B cell (primary cell): ENCODE measurements around the gene SLC37A2. TPM values are rescaled to one million over a fixed set of nuclear protein-coding genes. Genes with fewer than 3 reads are reported as not detected.

Source experiments
- ATAC-seq: fragments of 200-7000 bp; cut with Tn5 transposase; one replicate; pipeline ENCODE4 v1.10.0; 2021; ENCODE audit warnings: low read depth, mild to moderate bottlenecking, moderate number of reproducible peaks, moderate library complexity
- CTCF ChIA-PET: fragments of 350-600 bp; sonication (Branson Sonifier 250); formaldehyde crosslinking; loops from one replicate; lab custom pipeline; 2021; ENCODE audit warnings: antibody characterized with exemption, inconsistent platforms; lab: Charles Lee
- POLR2A ChIA-PET: fragments of 350-600 bp; sonication (Branson Sonifier 250); formaldehyde crosslinking; loops from one replicate; lab custom pipeline; 2021; ENCODE audit warnings: antibody characterized with exemption; lab: Charles Lee
- DNase-seq: peaks from one replicate; pipeline ENCODE4 v3.0.0; 2013
- H2AFZ ChIP-seq: 2 replicates; pipeline ENCODE4 v1.6.1; 2012; ENCODE audit warnings: mild to moderate bottlenecking, low read depth, low read length; ENCODE audit not compliant: insufficient read depth, poor library complexity, severe bottlenecking
- H3K27ac ChIP-seq, 2 donors: 1 replicate in 1 of 2; 2 replicates in 1 of 2; pipeline ENCODE4 v1.5.1; 2012 to 2013; ENCODE audit warnings: low read length in 2 of 2, mild to moderate bottlenecking in 2 of 2, moderate library complexity in 1 of 2
- H3K27me3 ChIP-seq, 4 experiments: fragments of 200-600 bp in 1 of 4; sonication (generic) in 1 of 4; replicated peaks in 1 of 4; 1 replicate in 2 of 4; 2 replicates in 2 of 4; pipeline versions ENCODE4 v1.6.1 to v1.7.0; 2013 to 2016; ENCODE audit warnings: low read length in 3 of 4, mild to moderate bottlenecking in 2 of 4, mixed read lengths in 1 of 4, moderate library complexity in 1 of 4; ENCODE audit not compliant: insufficient read depth in 4 of 4, control insufficient read depth in 3 of 4; ENCODE audit errors: control extremely low read depth in 1 of 4
- H3K36me3 ChIP-seq, 2 experiments: replicated peaks in 1 of 2; 1 replicate in 1 of 2; 2 replicates in 1 of 2; pipeline versions ENCODE4 v1.6.1 to v1.7.1; 2013; ENCODE audit warnings: low read length in 1 of 2; ENCODE audit not compliant: insufficient read depth in 2 of 2, control insufficient read depth in 1 of 2; ENCODE audit errors: control extremely low read depth in 1 of 2, extremely low read depth in 1 of 2
- H3K4me1 ChIP-seq, 2 donors: fragments of 200-600 bp in 1 of 2; sonication (generic) in 1 of 2; 1 replicate in 1 of 2; 2 replicates in 1 of 2; pipeline versions ENCODE4 v1.5.1 to v1.6.1; 2013 to 2017; ENCODE audit warnings: low read length in 2 of 2; ENCODE audit not compliant: control insufficient read depth in 2 of 2, insufficient read depth in 2 of 2
- H3K4me2 ChIP-seq: replicated peaks from 2 replicates; pipeline ENCODE3; 2012; ENCODE audit warnings: mild to moderate bottlenecking, low read depth, low read length; ENCODE audit not compliant: poor library complexity, severe bottlenecking
- H3K4me3 ChIP-seq, 5 experiments: fragments of 200-600 bp in 1 of 5; sonication (generic) in 1 of 5; 1 replicate in 3 of 5; 2 replicates in 2 of 5; pipeline versions ENCODE4 v1.5.1 to v1.7.0; 2011 to 2016; ENCODE audit warnings: low read length in 4 of 5, mild to moderate bottlenecking in 4 of 5, low read depth in 2 of 5, control low read depth in 1 of 5, moderate library complexity in 1 of 5; ENCODE audit not compliant: insufficient read depth in 1 of 5; ENCODE audit errors: control extremely low read depth in 1 of 5, extremely low read depth in 1 of 5
- H3K79me2 ChIP-seq: fragments of 200-600 bp; sonication (generic); one replicate; pipeline ENCODE4 v1.6.0; 2016; ENCODE audit warnings: low read length; ENCODE audit not compliant: control insufficient read depth, insufficient read depth
- H3K9ac ChIP-seq: fragments of 200-600 bp; sonication (generic); 2 replicates; pipeline ENCODE4 v1.6.1; 2017; ENCODE audit warnings: mild to moderate bottlenecking, low read length, moderate library complexity
- H3K9me3 ChIP-seq, 3 donors: one replicate each; pipeline versions ENCODE4 v1.6.1 to v1.7.1; 2013; ENCODE audit warnings: low read length in 2 of 3; ENCODE audit not compliant: control insufficient read depth in 2 of 3, insufficient read depth in 1 of 3; ENCODE audit errors: control extremely low read depth in 1 of 3
- H4K20me1 ChIP-seq: 2 replicates; pipeline ENCODE4 v1.6.0; 2012; ENCODE audit warnings: mild to moderate bottlenecking, low read length; ENCODE audit not compliant: insufficient read depth, control insufficient read depth, poor library complexity, severe bottlenecking
- H3K27ac Mint-ChIP-seq: one replicate; pipeline ENCODE4 v1.8.0; 2021; ENCODE audit warnings: mixed read lengths
- H3K27me3 Mint-ChIP-seq: one replicate; pipeline ENCODE4 v1.8.0; 2021; ENCODE audit warnings: mixed read lengths
- H3K4me1 Mint-ChIP-seq: one replicate; pipeline ENCODE4 v1.8.0; 2021; ENCODE audit warnings: mixed read lengths
- H3K4me3 Mint-ChIP-seq: one replicate; pipeline ENCODE4 v1.8.0; 2021; ENCODE audit warnings: mixed read lengths
- H3K9me3 Mint-ChIP-seq: one replicate; pipeline ENCODE4 v1.8.0; 2022; ENCODE audit warnings: mixed read lengths; ENCODE audit not compliant: insufficient read depth
- CTCF ChIP-seq: fragments of 200-600 bp; IDR thresholded peaks from one replicate; pipeline ENCODE4 v1.8.0; 2022; ENCODE audit warnings: antibody characterized with exemption, mild to moderate bottlenecking
- EZH2 ChIP-seq: IDR thresholded peaks from 2 replicates; pipeline ENCODE4 v1.6.1; 2012; ENCODE audit warnings: borderline replicate concordance, low read depth, mild to moderate bottlenecking, moderate library complexity, low read length; ENCODE audit not compliant: insufficient read depth, poor library complexity, severe bottlenecking
- WGBS: methylation state at CpG from one replicate; pipeline ENCODE4 v1.1.5; 2013; ENCODE audit warnings: missing lambda C conversion rate; ENCODE audit not compliant: insufficient coverage; 5-methylcytosine and 5-hydroxymethylcytosine counted together
- intact Hi-C: fragments of 100-400 bp; cut with micrococcal nuclease; formaldehyde crosslinking; loops from one replicate; pipeline ENCODE4 v1.10.0; 2022
- polyA plus RNA-seq: library from polyadenylated mRNA; depleted of rRNA; stranded (reverse); fragments of >200 nt; gene quantifications from 2 replicates; pipeline ENCODE4 v1.2.3, GENCODE V29; 2012
- total RNA-seq, 2 donors: library from RNA; stranded (reverse); fragments of 120-200 nt in 1 of 2; gene quantifications; 1 replicate in 1 of 2; 2 replicates in 1 of 2; pipeline versions ENCODE4 v1.2.3 to v1.2.4, GENCODE V29; 2013 to 2022

SLC37A2 gene
- total and polyA plus RNA-seq, 2 donors (not counting 1 experiment from before 2014, with no cell fraction given): 7.6 to 27.0 TPM

- no peak for TF ChIP-seq EZH2
- no peak for TF ChIP-seq CTCF
- Histone ChIP-seq H3K4me1 (peaks cover 14 to 22% of the 10 kb centered on the region in 2 donors), H3K4me3 (no peak overlapping the region), H3K36me3 (peaks cover 0 to 2% of the 10 kb centered on the region in 2 experiments), H2AFZ (no peak overlapping the region), H3K4me2 (no peak overlapping the region), H3K27ac (no peak overlapping the region), H3K27me3 (no peaks in the 10 kb centered on the region), H3K9me3 (peaks cover 0 to 12% (median 0%) of the 10 kb centered on the region in 3 donors), H4K20me1 (no peaks in the 10 kb centered on the region), H3K79me2 (no peaks in the 10 kb centered on the region), H3K9ac (no peak overlapping the region)
- 96% methylated on average over 11 of the region's 11 CpGs for WGBS
- no peaks in the 10 kb centered on the region for H3K27me3 Mint-ChIP-seq
- no peaks in the 10 kb centered on the region for H3K9me3 Mint-ChIP-seq
- CTCF ChIA-PET: interaction anchor here (0.7 to 1.5 kb wide), 2 partner anchors 13 to 64 kb away, joined by 4 to 5 read pairs; no protein-coding TSS in a partner anchor
- H3K4me3 Mint-ChIP-seq: no peak overlapping the region
- POLR2A ChIA-PET: no interaction called here
- intact Hi-C loops: loop anchor here (10.0 kb wide), 1 partner anchor 487 kb away; the partner anchor contains the start of gene EI24
- ATAC-seq (no peak), DNase-seq (no peak)
- H3K4me1 Mint-ChIP-seq: peaks cover 15% of the 10 kb centered on the region
- no peak overlapping the region for H3K27ac Mint-ChIP-seq
Measured at GRCh38 chr11:125078016-125078415, 14.9 kb downstream of the SLC37A2 start.

DNA sequence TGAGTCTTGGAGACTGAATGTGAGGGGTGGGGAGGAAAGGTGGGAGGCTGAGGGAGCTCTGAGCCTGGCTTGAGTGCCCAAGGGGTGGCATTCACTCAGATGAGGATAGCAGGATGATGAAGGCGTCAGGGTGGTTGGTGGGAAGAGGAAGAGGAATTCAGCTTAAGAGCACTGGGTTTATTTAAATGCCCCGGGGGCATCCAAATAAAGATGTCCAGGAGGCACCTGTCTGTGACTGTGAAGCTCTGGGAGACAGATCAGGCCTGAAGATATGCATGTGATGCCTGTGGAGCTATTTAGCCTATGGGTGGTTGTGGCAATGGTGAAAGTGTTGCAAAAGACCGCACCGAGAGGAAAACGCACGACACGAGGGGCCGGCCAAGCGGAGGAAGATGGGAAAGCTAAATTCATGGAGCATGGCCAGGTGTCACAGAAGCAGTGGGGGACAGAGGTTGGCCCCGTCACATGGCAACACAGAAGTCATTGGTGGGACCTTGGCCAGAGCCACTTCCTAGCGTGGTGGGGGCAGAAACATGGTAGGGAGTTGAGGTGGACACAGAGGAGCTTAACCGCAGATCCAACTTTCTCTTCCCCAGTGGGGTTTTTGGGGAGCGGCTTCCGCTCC is 15.5 kb downstream of the SLC37A2 start:
- Mint-ChIP-seq H3K27ac (no peak overlapping the region), H3K9me3 (no peaks in the 10 kb centered on the region), H3K4me1 (peaks cover 10% of the 10 kb centered on the region), H3K4me3 (no peak overlapping the region), H3K27me3 (no peaks in the 10 kb centered on the region)
- H3K27me3 ChIP-seq: no peaks in the 10 kb centered on the region
- DNase-seq (no peak), ATAC-seq (no peak)
- peaks cover 8 to 16% of the 10 kb centered on the region in 2 donors for H3K4me1 ChIP-seq
- H3K9ac ChIP-seq: no peak overlapping the region
- H4K20me1 ChIP-seq: no peaks in the 10 kb centered on the region
- H2AFZ ChIP-seq: no peak overlapping the region
- no peaks in the 10 kb centered on the region for H3K79me2 ChIP-seq
- WGBS: 92% methylated on average over 14 of the region's 14 CpGs
- TF ChIP-seq CTCF (no peak), EZH2 (no peak)
- no peak overlapping the region for H3K4me3 ChIP-seq
- H3K4me2 ChIP-seq: no peak overlapping the region
- CTCF ChIA-PET: interaction anchor here (0.6 to 1.5 kb wide), 3 partner anchors 12 to 63 kb away, joined by 3 to 5 read pairs (median 4); no protein-coding TSS in a partner anchor
- POLR2A ChIA-PET: no interaction called here
- peaks cover 0 to 6% (median 0%) of the 10 kb centered on the region in 3 donors for H3K9me3 ChIP-seq
- intact Hi-C loops: loop anchor here (10.0 kb wide), 1 partner anchor 486 kb away; the partner anchor contains the start of gene EI24
- H3K27ac ChIP-seq: no peak overlapping the region
- peaks cover 0 to 2% of the 10 kb centered on the region in 2 experiments for H3K36me3 ChIP-seq
